ENCODE data around the gene ERG.
A peak's percentile ranks its signal among the peaks of the same experiment; 100 is the strongest.

The ERG gene

DNA sequence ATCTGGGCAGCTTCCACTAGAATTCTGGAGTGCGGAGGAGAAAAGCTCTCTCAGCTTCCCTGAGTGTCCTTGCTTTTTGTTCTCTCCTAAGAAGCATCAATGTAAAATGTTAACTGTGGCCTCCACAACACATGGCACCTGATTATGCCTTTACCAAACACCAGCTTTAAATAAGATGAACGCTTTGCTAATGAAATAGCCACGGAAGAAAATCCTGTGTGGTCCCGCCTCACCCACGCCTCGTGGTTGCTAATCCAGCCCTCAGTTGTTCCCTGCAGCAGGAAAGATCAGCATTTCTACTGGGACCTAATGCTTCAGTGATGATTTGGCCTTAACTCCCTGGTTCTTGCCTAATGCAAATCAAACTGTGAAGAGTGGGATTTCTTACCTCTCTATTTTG lies 1.8 kb upstream of the ERG start:
- no peak for DNase-seq (ENCODE audit: low read depth)
- H3K4me3 ChIP-seq (replicated peaks; ENCODE audit: low read depth, low read length): no peak overlapping the region
- TF ChIP-seq, protein P1, sequence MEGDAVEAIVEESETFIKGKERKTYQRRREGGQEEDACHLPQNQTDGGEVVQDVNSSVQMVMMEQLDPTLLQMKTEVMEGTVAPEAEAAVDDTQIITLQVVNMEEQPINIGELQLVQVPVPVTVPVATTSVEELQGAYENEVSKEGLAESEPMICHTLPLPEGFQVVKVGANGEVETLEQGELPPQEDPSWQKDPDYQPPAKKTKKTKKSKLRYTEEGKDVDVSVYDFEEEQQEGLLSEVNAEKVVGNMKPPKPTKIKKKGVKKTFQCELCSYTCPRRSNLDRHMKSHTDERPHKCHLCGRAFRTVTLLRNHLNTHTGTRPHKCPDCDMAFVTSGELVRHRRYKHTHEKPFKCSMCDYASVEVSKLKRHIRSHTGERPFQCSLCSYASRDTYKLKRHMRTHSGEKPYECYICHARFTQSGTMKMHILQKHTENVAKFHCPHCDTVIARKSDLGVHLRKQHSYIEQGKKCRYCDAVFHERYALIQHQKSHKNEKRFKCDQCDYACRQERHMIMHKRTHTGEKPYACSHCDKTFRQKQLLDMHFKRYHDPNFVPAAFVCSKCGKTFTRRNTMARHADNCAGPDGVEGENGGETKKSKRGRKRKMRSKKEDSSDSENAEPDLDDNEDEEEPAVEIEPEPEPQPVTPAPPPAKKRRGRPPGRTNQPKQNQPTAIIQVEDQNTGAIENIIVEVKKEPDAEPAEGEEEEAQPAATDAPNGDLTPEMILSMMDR (IDR thresholded peaks at IDR 0.05; ENCODE audit: low read length, missing control alignments): no peak

DNA sequence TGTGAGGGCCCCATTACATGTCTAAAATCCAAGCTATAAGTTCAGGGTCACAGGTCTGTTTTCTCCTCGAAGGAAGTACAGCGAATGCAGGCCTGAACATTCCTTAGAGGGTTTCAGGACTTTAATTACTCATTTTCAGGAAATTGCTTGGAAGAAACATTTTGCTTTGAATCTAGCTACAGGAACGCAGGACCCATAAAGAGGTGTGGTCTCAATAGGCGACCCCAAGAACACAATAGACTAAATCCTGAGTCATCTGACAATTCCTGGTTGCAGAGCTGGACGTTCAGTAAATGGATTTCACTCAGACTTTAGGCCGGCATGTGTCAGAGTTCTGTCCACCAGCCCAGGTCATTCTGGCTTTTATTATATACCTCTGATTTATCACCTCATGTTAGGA lies 1.0 kb upstream of the ERG start:
- H3K4me3 ChIP-seq (replicated peaks; ENCODE audit: low read depth, low read length): no peak overlapping the region
- peak; percentile 33 for DNase-seq (ENCODE audit: low read depth)
- TF ChIP-seq, protein P1 (IDR thresholded peaks at IDR 0.05; ENCODE audit: low read length, missing control alignments): no peak

DNA sequence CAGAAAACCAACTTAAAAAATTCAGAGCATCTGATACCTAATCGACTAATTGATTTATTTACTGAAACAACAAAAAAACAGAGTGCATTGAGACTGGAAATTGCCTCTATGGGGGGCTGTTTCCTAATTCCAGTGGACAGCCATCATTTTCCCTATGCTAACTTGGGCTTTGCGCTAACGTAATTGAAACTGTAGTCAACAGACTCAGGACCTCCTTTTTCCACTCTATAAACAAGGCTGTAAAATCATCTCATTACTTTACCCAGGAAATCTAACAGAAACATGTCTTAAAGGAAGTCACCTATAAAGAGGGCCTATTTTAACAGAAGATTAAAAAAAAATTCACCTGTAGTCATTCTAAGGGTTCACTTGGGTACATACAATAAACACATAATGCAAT lies 2.1 kb downstream of the ERG start:
- DNase-seq (ENCODE audit: low read depth): no peak
- no peak overlapping the region for H3K4me3 ChIP-seq (replicated peaks; ENCODE audit: low read depth, low read length)
- TF ChIP-seq, protein P1 (IDR thresholded peaks at IDR 0.05; ENCODE audit: low read length, missing control alignments): no peak

DNA sequence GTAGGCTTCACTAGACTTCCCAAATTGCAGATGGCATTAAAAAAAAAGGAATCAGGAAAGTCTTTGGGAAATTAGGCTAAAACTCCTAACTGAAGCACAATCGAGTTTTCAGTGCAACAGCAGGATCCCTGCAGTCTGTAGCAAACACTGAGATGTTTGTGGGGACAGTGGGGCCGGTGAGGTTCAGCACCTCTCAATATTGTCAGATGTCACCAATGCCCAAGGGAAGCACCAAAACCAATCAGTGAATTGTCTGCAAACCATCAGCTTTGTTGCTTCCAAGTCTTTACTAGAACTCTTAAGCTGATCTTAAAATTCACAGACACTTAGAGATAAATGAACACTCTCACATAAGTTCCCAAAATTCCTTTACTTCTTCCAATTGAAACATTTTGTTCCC lies 2.6 kb downstream of the ERG start:
- DNase-seq (ENCODE audit: low read depth): no peak
- TF ChIP-seq, protein P1 (IDR thresholded peaks at IDR 0.05; ENCODE audit: low read length, missing control alignments): no peak
- H3K4me3 ChIP-seq (replicated peaks; ENCODE audit: low read depth, low read length): no peak overlapping the region

DNA sequence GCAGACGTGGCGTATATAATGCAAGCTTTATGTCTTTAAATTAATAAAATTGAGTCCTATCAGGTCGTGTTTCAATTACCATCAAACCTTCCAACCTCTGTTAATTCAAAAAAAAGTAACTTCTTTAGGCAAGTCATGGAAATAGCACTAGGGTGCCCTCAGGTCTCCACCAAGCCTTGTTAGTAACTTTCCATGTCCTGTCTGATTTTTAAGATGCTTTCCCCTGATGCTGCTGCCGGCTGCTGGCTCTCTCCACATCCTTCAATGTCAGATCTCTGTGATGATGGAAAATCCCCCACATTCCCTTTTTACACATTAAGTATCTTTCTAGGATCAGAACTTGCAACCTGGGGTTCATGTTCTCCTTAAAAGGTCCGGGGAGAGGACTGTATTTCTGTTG lies 3.0 kb downstream of the ERG start:
- TF ChIP-seq, protein P1 (IDR thresholded peaks at IDR 0.05; ENCODE audit: low read length, missing control alignments): no peak
- no peak for DNase-seq (ENCODE audit: low read depth)
- no peak overlapping the region for H3K4me3 ChIP-seq (replicated peaks; ENCODE audit: low read depth, low read length)

DNA sequence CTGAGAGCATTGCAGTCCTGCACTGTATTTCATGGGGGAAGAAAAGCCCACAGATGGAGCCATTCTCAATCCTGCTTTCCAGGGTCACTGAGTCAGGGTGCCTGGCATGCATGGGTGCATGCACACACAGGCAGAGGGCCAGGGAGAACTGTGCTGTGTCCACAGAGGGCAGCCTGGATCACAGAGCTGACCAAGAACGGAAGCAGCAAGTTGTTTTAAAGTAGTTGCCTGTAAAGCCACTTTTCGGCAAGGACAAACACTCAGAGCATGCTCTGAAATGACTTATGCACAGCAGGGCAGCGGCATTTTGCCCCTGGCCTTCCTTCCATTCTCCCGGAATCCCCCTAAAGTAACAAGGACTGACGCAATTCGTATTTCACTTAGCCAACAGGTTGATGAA lies 3.6 kb downstream of the ERG start:
- H3K4me3 ChIP-seq (replicated peaks; ENCODE audit: low read depth, low read length): no peak overlapping the region
- TF ChIP-seq, protein P1 (IDR thresholded peaks at IDR 0.05; ENCODE audit: low read length, missing control alignments): no peak
- DNase-seq (ENCODE audit: low read depth): no peak

DNA sequence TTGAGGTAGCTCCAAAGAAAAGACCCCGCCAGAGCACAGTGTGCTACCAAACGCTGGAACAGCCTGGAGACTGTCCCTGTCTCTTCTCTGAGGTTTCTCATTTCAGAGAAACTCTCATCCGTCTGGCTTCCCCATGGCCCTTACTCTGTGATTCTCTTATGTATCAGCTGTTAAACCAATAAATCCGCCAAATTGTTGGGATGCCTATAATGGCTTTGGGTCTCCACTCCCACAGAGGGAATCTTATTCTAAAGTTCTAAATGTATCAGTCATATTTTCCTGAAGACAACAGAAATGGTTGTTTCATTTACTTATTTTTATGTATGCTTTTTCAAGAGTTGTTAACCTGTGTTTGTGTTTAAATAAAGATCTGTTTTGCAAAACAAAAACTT lies 4.0 kb downstream of the ERG start:
- no peak overlapping the region for H3K4me3 ChIP-seq (replicated peaks; ENCODE audit: low read depth, low read length)
- no peak for DNase-seq (ENCODE audit: low read depth)
- TF ChIP-seq, protein P1 (IDR thresholded peaks at IDR 0.05; ENCODE audit: low read length, missing control alignments): no peak
